H1 (cell line): ENCODE results near the gene FAM25A. TPM values are rescaled to one million over a fixed set of nuclear protein-coding genes. Genes with fewer than 3 reads are reported as not detected.

ENCODE experiments used
- CTCF ChIA-PET: fragments of 300-600 bp; sonication (Branson Sonifier 250); formaldehyde crosslinking; loops from one replicate; lab custom pipeline; 2021; ENCODE audit not compliant: partially characterized antibody; lab: Charles Lee
- POLR2A ChIA-PET: fragments of 300-600 bp; sonication (Branson Sonifier 250); formaldehyde crosslinking; loops from one replicate; lab custom pipeline; 2021; ENCODE audit warnings: inconsistent platforms; ENCODE audit not compliant: partially characterized antibody; lab: Charles Lee
- DNase-seq, 2 experiments: peaks; one replicate each; pipeline versions ENCODE4 v3.0.0 to v3.0.0-alpha.2; 2010 to 2022; ENCODE audit warnings: low spot score in 2 of 2, low read depth in 1 of 2, mixed read lengths in 1 of 2
- FAIRE-seq: peaks from 2 replicates; lab custom pipeline; 2011; peaks lifted over from hg19 to GRCh38; lab: Jason Lieb, UNC
- H2AFZ ChIP-seq: 2 replicates; pipeline ENCODE4 v1.8.1; 2012; ENCODE audit warnings: low read length, inconsistent platforms
- H2AK5ac ChIP-seq: 2 replicates; pipeline ENCODE4 v1.6.1; 2013; ENCODE audit warnings: low read depth, low read length
- H2BK120ac ChIP-seq: replicated peaks from 2 replicates; pipeline ENCODE3; 2013; ENCODE audit warnings: low read depth, low read length, inconsistent platforms
- H2BK12ac ChIP-seq: 2 replicates; pipeline ENCODE4 v1.6.1; 2013; ENCODE audit warnings: low read depth, low read length
- H2BK15ac ChIP-seq: 2 replicates; pipeline ENCODE4 v1.6.1; 2013; ENCODE audit warnings: low read length
- H2BK20ac ChIP-seq: 2 replicates; pipeline ENCODE4 v1.6.1; 2013; ENCODE audit warnings: low read length
- H2BK5ac ChIP-seq: 2 replicates; pipeline ENCODE4 v1.6.1; 2013; ENCODE audit warnings: low read depth, low read length
- H3K14ac ChIP-seq: 2 replicates; pipeline ENCODE4 v1.6.1; 2013; ENCODE audit warnings: inconsistent platforms; ENCODE audit not compliant: insufficient read length
- H3K18ac ChIP-seq: 2 replicates; pipeline ENCODE4 v1.6.1; 2013; ENCODE audit warnings: low read length; ENCODE audit errors: extremely low read depth
- H3K23ac ChIP-seq: 2 replicates; pipeline ENCODE4 v1.6.1; 2013; ENCODE audit warnings: inconsistent platforms; ENCODE audit not compliant: insufficient read length
- H3K23me2 ChIP-seq: 2 replicates; pipeline ENCODE4 v1.6.1; 2013; ENCODE audit warnings: low read depth, low read length
- H3K27ac ChIP-seq: 2 replicates; pipeline ENCODE4 v1.6.1; 2011; ENCODE audit warnings: low read depth, low read length, inconsistent platforms
- H3K27me3 ChIP-seq, 4 experiments: replicated peaks in 1 of 4; 1 replicate in 1 of 4; 2 replicates in 3 of 4; pipeline versions ENCODE4 v1.6.1 to v1.8.1; 2011 to 2013; ENCODE audit warnings: low read length in 3 of 4, mild to moderate bottlenecking in 3 of 4, inconsistent platforms in 2 of 4, mixed read lengths in 2 of 4, moderate library complexity in 1 of 4; ENCODE audit not compliant: control insufficient read depth in 3 of 4, insufficient read depth in 3 of 4; ENCODE audit errors: extremely low read depth in 1 of 4
- H3K36me3 ChIP-seq, 4 experiments: 2 replicates each; pipeline versions ENCODE4 v1.6.1 to v1.8.1; 2011 to 2013; ENCODE audit warnings: mild to moderate bottlenecking in 4 of 4, low read length in 3 of 4, moderate library complexity in 2 of 4, control low read depth in 1 of 4, inconsistent platforms in 1 of 4; ENCODE audit not compliant: insufficient read depth in 4 of 4, control insufficient read depth in 2 of 4
- H3K4ac ChIP-seq: replicated peaks from 2 replicates; pipeline ENCODE3; 2013; ENCODE audit warnings: low read length, low read depth, mixed read lengths, inconsistent platforms; ENCODE audit not compliant: insufficient read length
- H3K4me1 ChIP-seq, 4 experiments: replicated peaks in 1 of 4; 1 replicate in 1 of 4; 2 replicates in 3 of 4; pipeline versions ENCODE4 v1.6.1 to v1.8.1; 2011 to 2013; ENCODE audit warnings: low read length in 3 of 4, inconsistent platforms in 2 of 4, mixed read lengths in 1 of 4; ENCODE audit not compliant: insufficient read depth in 4 of 4, control insufficient read depth in 3 of 4
- H3K4me2 ChIP-seq, 2 experiments: 2 replicates each; pipeline versions ENCODE4 v1.6.1 to v1.8.1; 2011 to 2013; ENCODE audit warnings: low read depth in 2 of 2, low read length in 2 of 2, control low read depth in 1 of 2, inconsistent platforms in 1 of 2, mild to moderate bottlenecking in 1 of 2; ENCODE audit not compliant: insufficient read depth in 1 of 2
- H3K4me3 ChIP-seq, 4 experiments: fragments of 200-600, 300-600 bp in 1 of 4; sonication (generic), shearing (Covaris generic), sonication (Bioruptor Twin) in 1 of 4; 2 replicates each; pipeline versions ENCODE4 v1.5.1 to v1.8.1; 2011 to 2016; ENCODE audit warnings: low read length in 4 of 4, low read depth in 3 of 4, control low read depth in 2 of 4, inconsistent platforms in 2 of 4, mild to moderate bottlenecking in 2 of 4, mixed read lengths in 1 of 4, moderate library complexity in 1 of 4; ENCODE audit not compliant: insufficient read depth in 2 of 4; ENCODE audit errors: extremely low read depth in 1 of 4
- H3K56ac ChIP-seq: replicated peaks from 2 replicates; pipeline ENCODE3; 2013; ENCODE audit warnings: low read depth, mild to moderate bottlenecking, mixed read lengths, low read length, inconsistent platforms; ENCODE audit not compliant: insufficient read length
- H3K79me1 ChIP-seq: 2 replicates; pipeline ENCODE4 v1.6.1; 2013; ENCODE audit warnings: low read depth, low read length, control low read depth
- H3K79me2 ChIP-seq, 2 experiments: 2 replicates each; pipeline versions ENCODE4 v1.6.1 to v1.8.1; 2012 to 2013; ENCODE audit warnings: low read length in 2 of 2, mild to moderate bottlenecking in 2 of 2, inconsistent platforms in 1 of 2; ENCODE audit not compliant: insufficient read depth in 2 of 2, control insufficient read depth in 1 of 2
- H3K9ac ChIP-seq, 4 experiments: replicated peaks in 1 of 4; 1 replicate in 1 of 4; 2 replicates in 3 of 4; pipeline versions ENCODE4 v1.6.1 to v1.8.1; 2011 to 2013; ENCODE audit warnings: low read depth in 3 of 4, low read length in 3 of 4, control low read depth in 2 of 4, mild to moderate bottlenecking in 2 of 4, moderate library complexity in 2 of 4, inconsistent platforms in 1 of 4; ENCODE audit errors: extremely low read depth in 1 of 4
- H3K9me3 ChIP-seq, 2 experiments: 2 replicates each; pipeline versions ENCODE4 v1.6.1 to v1.8.1; 2012 to 2013; ENCODE audit warnings: mild to moderate bottlenecking in 2 of 2, moderate library complexity in 2 of 2, control low read depth in 1 of 2, inconsistent platforms in 1 of 2, low read depth in 1 of 2, low read length in 1 of 2, mixed read lengths in 1 of 2; ENCODE audit not compliant: insufficient read depth in 2 of 2
- H4K20me1 ChIP-seq, 2 experiments: replicated peaks in 1 of 2; 2 replicates each; pipeline versions ENCODE3 to v1.8.1; 2011 to 2013; ENCODE audit warnings: inconsistent platforms in 2 of 2, low read length in 2 of 2, mild to moderate bottlenecking in 1 of 2; ENCODE audit not compliant: insufficient read depth in 2 of 2, control insufficient read depth in 1 of 2
- H4K5ac ChIP-seq: 2 replicates; pipeline ENCODE4 v1.6.1; 2013; ENCODE audit warnings: low read length, low read depth, mixed read lengths, inconsistent platforms; ENCODE audit not compliant: insufficient read length
- H4K8ac ChIP-seq: 2 replicates; pipeline ENCODE4 v1.8.0; 2013; ENCODE audit warnings: mild to moderate bottlenecking, moderate library complexity, low read length, inconsistent platforms; ENCODE audit not compliant: insufficient read depth; ENCODE audit errors: extremely low read depth
- H4K91ac ChIP-seq: replicated peaks from 2 replicates; pipeline ENCODE3; 2013; ENCODE audit warnings: low read length, mixed read lengths, inconsistent platforms; ENCODE audit not compliant: insufficient read length
- BACH1 ChIP-seq: IDR thresholded peaks from 2 replicates; pipeline ENCODE4 v1.6.1; 2012; ENCODE audit warnings: low read length, improper control_type of control experiment
- BRCA1 ChIP-seq: IDR thresholded peaks from 2 replicates; pipeline ENCODE4 v1.6.1; 2012; ENCODE audit warnings: low read depth, low read length, improper control_type of control experiment
- CHD1 ChIP-seq: IDR thresholded peaks from 2 replicates; pipeline ENCODE4 v1.6.1; 2012; ENCODE audit warnings: low read depth, low read length, improper control_type of control experiment
- CHD2 ChIP-seq: IDR thresholded peaks from 2 replicates; pipeline ENCODE4 v1.6.1; 2012; ENCODE audit warnings: low read length, improper control_type of control experiment
- CTCF ChIP-seq, 3 experiments: IDR thresholded peaks; 1 replicate in 2 of 3; 2 replicates in 1 of 3; pipeline versions ENCODE4 v1.5.1 to v1.6.1; 2011; ENCODE audit warnings: low read length in 3 of 3, mild to moderate bottlenecking in 3 of 3, inconsistent platforms in 2 of 3, low read depth in 1 of 3, moderate library complexity in 1 of 3; ENCODE audit not compliant: insufficient read depth in 1 of 3; ENCODE audit errors: control extremely low read depth in 1 of 3
- FOSL1 ChIP-seq: IDR thresholded peaks from 2 replicates; pipeline ENCODE4 v1.6.1; 2011; ENCODE audit warnings: mild to moderate bottlenecking, low read depth, low read length, moderate library complexity; ENCODE audit not compliant: insufficient read depth
- HDAC2 ChIP-seq, 2 experiments: fragments of 300-600 bp in 1 of 2; sonication (generic) in 1 of 2; IDR thresholded peaks; 2 replicates each; pipeline ENCODE4 v1.6.1; 2011 to 2012; ENCODE audit warnings: low read depth in 2 of 2, low read length in 2 of 2, mild to moderate bottlenecking in 2 of 2, moderate library complexity in 2 of 2, borderline replicate concordance in 1 of 2, inconsistent platforms in 1 of 2
- KDM5A ChIP-seq: fragments of 200-600 bp; IDR thresholded peaks from 2 replicates; pipeline ENCODE4 v1.7.1; 2012; ENCODE audit warnings: mild to moderate bottlenecking, low read length, inconsistent platforms, mixed read lengths
- RAD21 ChIP-seq, 2 experiments: IDR thresholded peaks in 1 of 2; conservative IDR thresholded peaks in 1 of 2; 2 replicates each; pipeline ENCODE4 v1.6.1; 2011; ENCODE audit warnings: low read depth in 2 of 2, low read length in 2 of 2, improper control_type of control experiment in 1 of 2, inconsistent platforms in 1 of 2, mild to moderate bottlenecking in 1 of 2, moderate library complexity in 1 of 2
- SP1 ChIP-seq: IDR thresholded peaks from 2 replicates; pipeline ENCODE4 v1.6.1; 2011; ENCODE audit warnings: low read depth, low read length
- TAF7 ChIP-seq: optimal IDR thresholded peaks from 2 replicates; pipeline ENCODE3; 2011; ENCODE audit warnings: low read depth, mild to moderate bottlenecking, inconsistent platforms, low read length, moderate library complexity, borderline replicate concordance
- WGBS, 2 experiments: shearing (Covaris generic) in 1 of 2; methylation state at CpG; one replicate each; pipeline versions ENCODE4 v1.1.6 to v1.1.7; 2013 to 2015; ENCODE audit warnings: low lambda C conversion rate in 2 of 2, mixed read lengths in 2 of 2, inconsistent platforms in 1 of 2, low coverage in 1 of 2, missing lambda C conversion rate in 1 of 2; ENCODE audit not compliant: insufficient replicate concordance in 2 of 2, insufficient coverage in 1 of 2, insufficient read length in 1 of 2; ENCODE audit errors: extremely low coverage in 1 of 2, missing lambda C conversion rate in 1 of 2; 5-methylcytosine and 5-hydroxymethylcytosine counted together
- polyA plus RNA-seq, 7 experiments: library from polyadenylated mRNA; depleted of rRNA in 3 of 7; stranded (reverse) in 5 of 7; unstranded in 2 of 7; fragments of >200 nt in 5 of 7; fragments of 200-250 nt in 2 of 7; gene quantifications; 1 replicate in 5 of 7; 2 replicates in 1 of 7; 4 replicates in 1 of 7; pipeline versions ENCODE4 v1.2.1 to v1.2.3, GENCODE V29; 2011 to 2013; ENCODE audit warnings: missing spikeins in 2 of 7, mixed read lengths in 2 of 7
- total RNA-seq: library from RNA; stranded (reverse); fragmentation: NEBNext Ultra II Directional; extraction: Animal tissue kit (Norgen Biotek cat#: 25700); gene quantifications from 2 replicates; pipeline ENCODE4 v1.2.1, GENCODE V29; 2021

Gene FAM25A
- total and polyA plus RNA-seq, 2 of the 8 experiments (the other 6 are each of a cell fraction or from before 2014, with no cell fraction given): not detected

- Histone ChIP-seq H3K79me2 (no peaks in the 10 kb centered on the region), H3K18ac (no peak overlapping the region), H3K56ac (no peak overlapping the region), H4K91ac (no peak overlapping the region), H4K5ac (no peak overlapping the region), H3K23ac (no peak overlapping the region), H3K27me3 (no peaks in the 10 kb centered on the region), H4K20me1 (no peaks in the 10 kb centered on the region), H3K14ac (no peak overlapping the region), H3K9ac (no peak overlapping the region), H2AFZ (no peak overlapping the region), H2BK15ac (no peak overlapping the region), H3K4me3 (no peak overlapping the region), H3K23me2 (no peaks in the 10 kb centered on the region), H3K4me2 (no peak overlapping the region), H3K36me3 (no peaks in the 10 kb centered on the region), H2BK20ac (no peak overlapping the region), H2AK5ac (no peak overlapping the region), H4K8ac (no peak overlapping the region), H3K4me1 (peaks cover 0 to 2% (median 0%) of the 10 kb centered on the region in 4 experiments; a peak in 1 of 7 replicates), H3K4ac (no peak overlapping the region), H3K27ac (no peak overlapping the region), H2BK12ac (no peak overlapping the region), H3K9me3 (no peaks in the 10 kb centered on the region), H3K79me1 (no peaks in the 10 kb centered on the region), H2BK120ac (no peak overlapping the region), H2BK5ac (no peak overlapping the region)
- no peak for FAIRE-seq
- ChIA-PET POLR2A (interaction anchor here (1.2 kb wide), 1 partner anchor 9 kb away, joined by 3 read pairs; no protein-coding TSS in a partner anchor), CTCF (interaction anchor here (0.6 to 2.8 kb wide), 5 partner anchors 34 to 340 kb away, joined by 3 to 12 read pairs (median 3); no protein-coding TSS in a partner anchor)
- 88% methylated on average over 4 of the region's 4 CpGs; no CpG with 5 or more reads in 1 of the 2 experiments for WGBS, 2 experiments
- DNase-seq: no peak
- TF ChIP-seq CHD1 (no peak), BACH1 (no peak), TAF7 (no peak), CHD2 (no peak), KDM5A (no peak), FOSL1 (no peak), RAD21 (IDR thresholded peaks at IDR 0.05 in 1 of 2, conservative IDR thresholded peaks at IDR 0.05 in 1 of 2; ENCODE audit: low read depth in 2 of 2, low read length in 2 of 2) (no peak), CTCF (IDR thresholded peaks at IDR 0.05; ENCODE audit: control extremely low read depth in 1 of 3, insufficient read depth in 1 of 3, low read depth in 1 of 3, low read length in 3 of 3) (no peak), SP1 (no peak), HDAC2 (IDR thresholded peaks at IDR 0.05; ENCODE audit: borderline replicate concordance in 1 of 2, low read depth in 2 of 2, low read length in 2 of 2) (no peak), BRCA1 (no peak)
Measured at GRCh38 chr10:86979296-86979818, 40.7 kb upstream of the FAM25A start.
